K562 (cell line): ENCODE data around the gene HADHB.

ENCODE experiments used
- CTCF ChIP-seq, 3 experiments: IDR thresholded peaks in 2 of 3; conservative IDR thresholded peaks in 1 of 3; 2 replicates each; pipeline ENCODE4 v1.5.1; 2011 to 2012; ENCODE audit warnings: low read length in 3 of 3, mild to moderate bottlenecking in 3 of 3, control low read depth in 2 of 3, improper control_type of control experiment in 1 of 3, inconsistent platforms in 1 of 3, low read depth in 1 of 3, mixed read lengths in 1 of 3, moderate library complexity in 1 of 3; ENCODE audit not compliant: insufficient read depth in 2 of 3
- EZH2 ChIP-seq: IDR thresholded peaks from 2 replicates; pipeline ENCODE4 v1.6.1; 2012; ENCODE audit warnings: low read depth, mild to moderate bottlenecking, inconsistent platforms, low read length, borderline replicate concordance
- MCM2 ChIP-seq: fragments of 450-650 bp; IDR thresholded peaks from 2 replicates; pipeline ENCODE4 v1.6.1; 2017; ENCODE audit warnings: low read depth, mild to moderate bottlenecking
- TAF1 ChIP-seq: IDR thresholded peaks from 2 replicates; pipeline ENCODE4 v1.6.1; 2011; ENCODE audit warnings: mild to moderate bottlenecking, low read length, moderate library complexity; ENCODE audit not compliant: insufficient read depth, control insufficient read depth, severe bottlenecking; ENCODE audit errors: extremely low read depth
- ZKSCAN8 ChIP-seq: fragments of 200-800 bp; sonication (Bioruptor generic); IDR thresholded peaks from 2 replicates; pipeline ENCODE4 v1.6.1; 2016; ENCODE audit warnings: missing genetic modification characterization, missing compliant biosample characterization
- ZNF280B ChIP-seq: fragments of 250-450 bp; sonication (Bioruptor Pico); IDR thresholded peaks from 2 replicates; pipeline ENCODE4 v1.5.1; 2021; ENCODE audit warnings: mild to moderate bottlenecking

DNA sequence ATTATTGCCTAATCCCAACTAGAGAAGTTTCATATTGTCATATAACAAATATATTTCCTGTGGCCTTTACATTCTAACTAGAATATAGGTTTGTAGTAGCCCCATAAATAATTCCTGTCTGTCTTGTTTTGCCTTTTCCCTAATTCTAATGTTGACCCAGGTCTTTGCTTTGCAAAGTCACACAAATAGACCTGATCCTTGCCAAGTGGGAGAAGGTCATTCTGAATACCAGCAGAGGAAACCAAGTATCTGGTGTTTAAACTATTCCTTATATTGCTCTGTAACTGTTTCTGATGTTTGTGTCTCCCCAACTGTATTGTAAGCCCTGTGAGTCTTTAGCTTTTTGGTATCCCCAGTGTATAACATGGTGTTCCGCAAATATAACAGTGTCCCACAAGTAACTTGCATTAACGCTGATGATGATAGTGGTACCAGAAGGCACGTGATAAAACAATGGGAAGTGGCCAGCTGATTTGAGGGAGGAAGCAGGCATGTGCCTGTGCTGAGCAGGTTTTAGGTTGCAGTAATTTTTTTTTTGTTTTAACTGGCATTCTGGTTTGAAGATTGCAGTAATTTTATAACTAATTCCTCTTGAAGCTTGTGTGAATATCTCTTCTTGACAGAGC is 11.1 kb downstream of the HADHB start:
- TF ChIP-seq ZKSCAN8 (CRISPR knock-in tag) (no peak), CTCF (IDR thresholded peaks at IDR 0.05 in 2 of 3, conservative IDR thresholded peaks at IDR 0.05 in 1 of 3; ENCODE audit: insufficient read depth in 2 of 3, low read depth in 1 of 3, low read length in 3 of 3) (no peak), MCM2 (no peak), TAF1 (no peak), EZH2 (no peak), ZNF280B (CRISPR knock-in tag) (no peak)
